HepG2 (cell line): ENCODE results near the gene GPX2.

Experiments used
- CHD2 ChIP-seq: IDR thresholded peaks from 2 replicates; pipeline ENCODE4 v1.6.1; 2011; ENCODE audit warnings: low read depth, low read length, improper control_type of control experiment
- HMGA1 ChIP-seq: sonication (generic); formaldehyde crosslinking; conservative IDR thresholded peaks from 2 replicates; pipeline ENCODE4 v1.4.0; 2020; ENCODE audit warnings: missing genetic modification reagents
- HNRNPL ChIP-seq: fragments of 200-400 bp; formaldehyde crosslinking; IDR thresholded peaks from 2 replicates; pipeline ENCODE4 v1.6.1; 2017; ENCODE audit warnings: mild to moderate bottlenecking, low read depth, low read length
- JUND ChIP-seq: sonication (generic); formaldehyde crosslinking; IDR thresholded peaks from 2 replicates; pipeline ENCODE4 v1.8.0; 2022; ENCODE audit warnings: mild to moderate bottlenecking, missing genetic modification reagents
- LCORL ChIP-seq, 2 experiments: fragments of 450-650 bp in 1 of 2; sonication (generic) in 1 of 2; formaldehyde crosslinking in 1 of 2; IDR thresholded peaks; 2 replicates each; pipeline versions ENCODE4 v1.5.0 to v1.6.1; 2017 to 2020; ENCODE audit warnings: antibody characterized with exemption in 1 of 2, missing genetic modification reagents in 1 of 2
- MAFK ChIP-seq, 2 experiments: IDR thresholded peaks in 1 of 2; conservative IDR thresholded peaks in 1 of 2; 2 replicates each; pipeline ENCODE4 v1.6.1; 2011; ENCODE audit warnings: improper control_type of control experiment in 2 of 2, low read length in 2 of 2
- PTBP1 ChIP-seq: fragments of 200-400 bp; formaldehyde crosslinking; IDR thresholded peaks from 2 replicates; pipeline ENCODE4 v1.6.1; 2018; ENCODE audit warnings: low read length, low read depth; ENCODE audit not compliant: poor library complexity, severe bottlenecking
- YY1 ChIP-seq: IDR thresholded peaks from 2 replicates; pipeline ENCODE4 v1.6.1; 2011; ENCODE audit warnings: low read length, low read depth, moderate library complexity, mild to moderate bottlenecking; ENCODE audit not compliant: insufficient read depth, insufficient replicate concordance
- ZMYM4 ChIP-seq: sonication (generic); formaldehyde crosslinking; IDR thresholded peaks from 2 replicates; pipeline ENCODE4 v1.8.1; 2023; ENCODE audit warnings: mild to moderate bottlenecking, missing genetic modification reagents
- ZNF317 ChIP-seq: sonication (generic); formaldehyde crosslinking; IDR thresholded peaks from 2 replicates; pipeline ENCODE4 v1.5.0; 2020; ENCODE audit warnings: mild to moderate bottlenecking, missing genetic modification reagents
- ZNF644 ChIP-seq: IDR thresholded peaks from 2 replicates; pipeline ENCODE4 v1.6.1; 2016; ENCODE audit warnings: low read depth
- TF ChIP-seq, protein P1 (sequence below): sonication (generic); formaldehyde crosslinking; IDR thresholded peaks from 2 replicates; pipeline ENCODE4 v1.5.0; 2020; ENCODE audit warnings: mild to moderate bottlenecking, missing genetic modification reagents, moderate library complexity
- TF ChIP-seq, protein P2 (sequence below): sonication (generic); formaldehyde crosslinking; conservative IDR thresholded peaks from 2 replicates; pipeline ENCODE4 v1.4.0; 2020; ENCODE audit warnings: missing genetic modification reagents

DNA sequence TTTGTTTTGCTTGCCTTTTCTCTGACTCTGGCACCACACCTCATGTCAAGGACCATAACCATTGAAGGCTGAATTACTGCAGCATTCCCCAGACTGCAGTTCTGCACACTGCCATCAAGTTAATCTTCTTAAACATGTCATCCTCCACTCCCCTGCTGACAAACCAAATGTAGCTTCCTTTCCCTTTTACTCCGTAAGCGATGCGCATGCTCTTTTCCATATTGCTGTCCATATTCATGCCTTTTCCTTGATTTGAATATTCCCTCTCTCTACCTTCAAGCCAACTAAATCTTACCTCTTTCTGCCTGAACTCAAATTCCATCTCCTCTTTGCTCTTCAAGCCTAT lies 13.6 kb downstream of the GPX2 start:
- TF ChIP-seq JUND (no peak), ZNF644 (CRISPR knock-in tag) (no peak), YY1 (no peak), CHD2 (no peak), PTBP1 (no peak), HMGA1 (CRISPR knock-in tag) (no peak), LCORL (IDR thresholded peaks at IDR 0.05) (no peak), LCORL (CRISPR knock-in tag; IDR thresholded peaks at IDR 0.05) (no peak), MAFK (conservative IDR thresholded peaks at IDR 0.05 in 1 of 2, IDR thresholded peaks at IDR 0.05 in 1 of 2; ENCODE audit: low read length in 2 of 2) (no peak), HNRNPL (no peak), ZNF317 (CRISPR knock-in tag) (no peak), ZMYM4 (no peak)
- TF ChIP-seq, protein P1, sequence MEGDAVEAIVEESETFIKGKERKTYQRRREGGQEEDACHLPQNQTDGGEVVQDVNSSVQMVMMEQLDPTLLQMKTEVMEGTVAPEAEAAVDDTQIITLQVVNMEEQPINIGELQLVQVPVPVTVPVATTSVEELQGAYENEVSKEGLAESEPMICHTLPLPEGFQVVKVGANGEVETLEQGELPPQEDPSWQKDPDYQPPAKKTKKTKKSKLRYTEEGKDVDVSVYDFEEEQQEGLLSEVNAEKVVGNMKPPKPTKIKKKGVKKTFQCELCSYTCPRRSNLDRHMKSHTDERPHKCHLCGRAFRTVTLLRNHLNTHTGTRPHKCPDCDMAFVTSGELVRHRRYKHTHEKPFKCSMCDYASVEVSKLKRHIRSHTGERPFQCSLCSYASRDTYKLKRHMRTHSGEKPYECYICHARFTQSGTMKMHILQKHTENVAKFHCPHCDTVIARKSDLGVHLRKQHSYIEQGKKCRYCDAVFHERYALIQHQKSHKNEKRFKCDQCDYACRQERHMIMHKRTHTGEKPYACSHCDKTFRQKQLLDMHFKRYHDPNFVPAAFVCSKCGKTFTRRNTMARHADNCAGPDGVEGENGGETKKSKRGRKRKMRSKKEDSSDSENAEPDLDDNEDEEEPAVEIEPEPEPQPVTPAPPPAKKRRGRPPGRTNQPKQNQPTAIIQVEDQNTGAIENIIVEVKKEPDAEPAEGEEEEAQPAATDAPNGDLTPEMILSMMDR (CRISPR knock-in tag), result no peak
- TF ChIP-seq, protein P2, sequence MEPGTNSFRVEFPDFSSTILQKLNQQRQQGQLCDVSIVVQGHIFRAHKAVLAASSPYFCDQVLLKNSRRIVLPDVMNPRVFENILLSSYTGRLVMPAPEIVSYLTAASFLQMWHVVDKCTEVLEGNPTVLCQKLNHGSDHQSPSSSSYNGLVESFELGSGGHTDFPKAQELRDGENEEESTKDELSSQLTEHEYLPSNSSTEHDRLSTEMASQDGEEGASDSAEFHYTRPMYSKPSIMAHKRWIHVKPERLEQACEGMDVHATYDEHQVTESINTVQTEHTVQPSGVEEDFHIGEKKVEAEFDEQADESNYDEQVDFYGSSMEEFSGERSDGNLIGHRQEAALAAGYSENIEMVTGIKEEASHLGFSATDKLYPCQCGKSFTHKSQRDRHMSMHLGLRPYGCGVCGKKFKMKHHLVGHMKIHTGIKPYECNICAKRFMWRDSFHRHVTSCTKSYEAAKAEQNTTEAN (CRISPR knock-in tag), result no peak
